IPS-18a (cell line): Measurements from ENCODE around the gene PSMD1.

Experiments used
- H3K27ac ChIP-seq: one replicate; pipeline ENCODE4 v1.5.1; 2013; ENCODE audit warnings: low read length
- H3K27me3 ChIP-seq: one replicate; pipeline ENCODE4 v1.6.1; 2013; ENCODE audit warnings: mild to moderate bottlenecking, low read length; ENCODE audit not compliant: control insufficient read depth, insufficient read depth
- H3K36me3 ChIP-seq: one replicate; pipeline ENCODE4 v1.6.1; 2013; ENCODE audit warnings: low read depth, low read length; ENCODE audit not compliant: control insufficient read depth
- H3K4me1 ChIP-seq: one replicate; pipeline ENCODE4 v1.6.1; 2013; ENCODE audit warnings: low read depth, low read length; ENCODE audit not compliant: control insufficient read depth
- H3K4me3 ChIP-seq: one replicate; pipeline ENCODE4 v1.5.1; 2013; ENCODE audit warnings: low read length
- H3K9ac ChIP-seq: one replicate; pipeline ENCODE4 v1.6.1; 2013; ENCODE audit warnings: mild to moderate bottlenecking, low read length, moderate library complexity
- H3K9me3 ChIP-seq: one replicate; pipeline ENCODE4 v1.6.1; 2013; ENCODE audit warnings: low read depth, low read length; ENCODE audit not compliant: control insufficient read depth

Gene PSMD1

GRCh38 chr2:231102772-231103171 lies 46.1 kb downstream of the PSMD1 start:
- Histone ChIP-seq H3K27me3 (no peaks in the 10 kb centered on the region), H3K4me1 (peaks cover 3% of the 10 kb centered on the region), H3K36me3 (peaks cover 12% of the 10 kb centered on the region), H3K27ac (no peak overlapping the region), H3K4me3 (no peak overlapping the region), H3K9me3 (no peaks in the 10 kb centered on the region), H3K9ac (no peak overlapping the region)

- Histone ChIP-seq H3K4me1 (peaks cover 3% of the 10 kb centered on the region), H3K9me3 (no peaks in the 10 kb centered on the region), H3K4me3 (no peak overlapping the region), H3K27ac (no peak overlapping the region), H3K36me3 (peaks cover 22% of the 10 kb centered on the region), H3K27me3 (no peaks in the 10 kb centered on the region), H3K9ac (no peak overlapping the region)
Observed at GRCh38 chr2:231104115-231104713, 47.5 kb downstream of the PSMD1 start.

- peaks cover 34% of the 10 kb centered on the region for H3K36me3 ChIP-seq
Observed at GRCh38 chr2:231110551-231110950, 53.9 kb downstream of the PSMD1 start.

GRCh38 chr2:231111987-231112386 lies 55.3 kb downstream of the PSMD1 start:
- Histone ChIP-seq H3K9me3 (no peaks in the 10 kb centered on the region), H3K4me1 (peaks cover 20% of the 10 kb centered on the region), H3K27ac (no peak overlapping the region), H3K27me3 (no peaks in the 10 kb centered on the region), H3K9ac (no peak overlapping the region), H3K36me3 (peaks cover 33% of the 10 kb centered on the region), H3K4me3 (no peak overlapping the region)

More at GRCh38 chr2:231110551-231110950, 53.9 kb downstream of the PSMD1 start:
- peaks cover 17% of the 10 kb centered on the region for H3K4me1 ChIP-seq
- no peaks in the 10 kb centered on the region for H3K27me3 ChIP-seq
- no peak overlapping the region for H3K4me3 ChIP-seq
- H3K27ac ChIP-seq, result no peak overlapping the region
- no peak overlapping the region for H3K9ac ChIP-seq
- no peaks in the 10 kb centered on the region for H3K9me3 ChIP-seq

- Histone ChIP-seq H3K27me3 (no peaks in the 10 kb centered on the region), H3K27ac (no peak overlapping the region), H3K4me3 (no peak overlapping the region), H3K9me3 (no peaks in the 10 kb centered on the region), H3K9ac (no peak overlapping the region), H3K4me1 (peaks cover 20% of the 10 kb centered on the region), H3K36me3 (peaks cover 28% of the 10 kb centered on the region)
Observed at GRCh38 chr2:231113489-231113888, 56.8 kb downstream of the PSMD1 start.

GRCh38 chr2:231115651-231116050 lies 59.0 kb downstream of the PSMD1 start:
- no peaks in the 10 kb centered on the region for H3K27me3 ChIP-seq
- no peak overlapping the region for H3K27ac ChIP-seq
- H3K36me3 ChIP-seq, result peaks cover 8% of the 10 kb centered on the region
- H3K4me1 ChIP-seq, result peaks cover 20% of the 10 kb centered on the region
- no peaks in the 10 kb centered on the region for H3K9me3 ChIP-seq
- H3K4me3 ChIP-seq, result no peak overlapping the region
- no peak overlapping the region for H3K9ac ChIP-seq

- no peaks in the 10 kb centered on the region for H3K9me3 ChIP-seq
- H3K4me1 ChIP-seq, result peaks cover 20% of the 10 kb centered on the region
- H3K27me3 ChIP-seq, result no peaks in the 10 kb centered on the region
- H3K36me3 ChIP-seq, result no peaks in the 10 kb centered on the region
- no peak overlapping the region for H3K27ac ChIP-seq
- no peak overlapping the region for H3K9ac ChIP-seq
- H3K4me3 ChIP-seq, result no peak overlapping the region
Observed at GRCh38 chr2:231117148-231117547, 60.5 kb downstream of the PSMD1 start.

- peak overlapping the region; percentile 27 for H3K27ac ChIP-seq
- no peaks in the 10 kb centered on the region for H3K36me3 ChIP-seq
- H3K9me3 ChIP-seq, result no peaks in the 10 kb centered on the region
- no peak overlapping the region for H3K9ac ChIP-seq
- no peaks in the 10 kb centered on the region for H3K27me3 ChIP-seq
- no peak overlapping the region for H3K4me3 ChIP-seq
- peaks cover 21% of the 10 kb centered on the region for H3K4me1 ChIP-seq
Observed at GRCh38 chr2:231117922-231118613, 61.4 kb downstream of the PSMD1 start.

GRCh38 chr2:231118614-231118942 lies 61.9 kb downstream of the PSMD1 start:
- Histone ChIP-seq H3K4me3 (no peak overlapping the region), H3K36me3 (no peaks in the 10 kb centered on the region), H3K9me3 (no peaks in the 10 kb centered on the region), H3K27ac (peak overlapping the region; percentile 27), H3K9ac (no peak overlapping the region), H3K27me3 (no peaks in the 10 kb centered on the region), H3K4me1 (peaks cover 21% of the 10 kb centered on the region)

- no peak overlapping the region for H3K27ac ChIP-seq
- H3K4me3 ChIP-seq, result no peak overlapping the region
- H3K4me1 ChIP-seq, result peaks cover 19% of the 10 kb centered on the region
- H3K27me3 ChIP-seq, result no peaks in the 10 kb centered on the region
- no peak overlapping the region for H3K9ac ChIP-seq
- H3K36me3 ChIP-seq, result no peaks in the 10 kb centered on the region
- H3K9me3 ChIP-seq, result no peaks in the 10 kb centered on the region
Observed at GRCh38 chr2:231123362-231123898, 66.8 kb downstream of the PSMD1 start.

- no peak within 1 kb of the TSS for H3K4me3 ChIP-seq
- H3K4me1 ChIP-seq, result peaks cover 19% of the 10 kb centered on the region
- H3K9ac ChIP-seq, result no peak within 1 kb of the TSS
- H3K27ac ChIP-seq, result no peak within 1 kb of the TSS
- no peaks in the 10 kb centered on the region for H3K36me3 ChIP-seq
- no peaks in the 10 kb centered on the region for H3K9me3 ChIP-seq
- H3K27me3 ChIP-seq, result no peaks in the 10 kb centered on the region
Observed at GRCh38 chr2:231124838-231125568, 68.3 kb downstream of the PSMD1 start, which contains the start of gene HTR2B. Gene HTR2B (minus strand): TSS chr2:231125042. CDS start chr2:231123764, 1,278 bp downstream.
